ENCODE results near the gene CSK. TPM values are rescaled to one million over a fixed set of nuclear protein-coding genes. Genes with fewer than 3 reads are reported as not detected.

Gene CSK
- total and polyA plus RNA-seq, 2 of the 8 experiments (the other 6 are each of a cell fraction or from before 2014, with no cell fraction given), result 13.7 to 50.2 TPM

- H3K9me3 ChIP-seq (ENCODE audit: insufficient read depth in 2 of 2, low read depth in 1 of 2, low read length in 1 of 2), result no peaks in the 10 kb centered on the region
- H2AFZ ChIP-seq (ENCODE audit: low read length), result no peak overlapping the region
- H3K4ac ChIP-seq (replicated peaks; ENCODE audit: insufficient read length, low read depth, low read length), result no peak overlapping the region
- H2BK20ac ChIP-seq (ENCODE audit: low read length), result no peak overlapping the region
- POLR2A ChIA-PET (ENCODE audit: partially characterized antibody), result interaction anchor here (1.2 to 1.8 kb wide), 4 partner anchors 10 to 25 kb away, joined by 3 to 7 read pairs (median 4); partner anchors contain the start of gene ULK3
- no peak overlapping the region for H2BK5ac ChIP-seq (ENCODE audit: low read depth, low read length)
- no peak overlapping the region for H4K91ac ChIP-seq (replicated peaks; ENCODE audit: insufficient read length, low read length)
- H3K79me2 ChIP-seq (ENCODE audit: control insufficient read depth in 1 of 2, insufficient read depth in 2 of 2, low read length in 2 of 2), result no peaks in the 10 kb centered on the region
- no peak overlapping the region for H2BK12ac ChIP-seq (ENCODE audit: low read depth, low read length)
- no peak overlapping the region for H2BK15ac ChIP-seq (ENCODE audit: low read length)
- WGBS, 2 experiments (ENCODE audit: extremely low coverage in 1 of 2, insufficient coverage in 1 of 2, insufficient read length in 1 of 2, insufficient replicate concordance in 2 of 2, low coverage in 1 of 2, low lambda C conversion rate in 2 of 2, missing lambda C conversion rate in 1 of 2), result 80% methylated on average over 6 of the region's 7 CpGs; no CpG with 5 or more reads in 1 of the 2 experiments
- H4K20me1 ChIP-seq (replicated peaks in 1 of 2; ENCODE audit: control insufficient read depth in 1 of 2, insufficient read depth in 2 of 2, low read length in 2 of 2), result no peaks in the 10 kb centered on the region
- H3K79me1 ChIP-seq (ENCODE audit: low read depth, low read length), result no peaks in the 10 kb centered on the region
- peaks cover 2 to 30% (median 20%) of the 10 kb centered on the region in 4 experiments for H3K27me3 ChIP-seq (replicated peaks in 1 of 4; ENCODE audit: control insufficient read depth in 3 of 4, extremely low read depth in 1 of 4, insufficient read depth in 3 of 4, low read length in 3 of 4)
- no peak overlapping the region for H3K18ac ChIP-seq (ENCODE audit: extremely low read depth, low read length)
- no peaks in the 10 kb centered on the region for H3K36me3 ChIP-seq (ENCODE audit: control insufficient read depth in 2 of 4, insufficient read depth in 4 of 4, low read length in 3 of 4)
- 0 out of 2 replicates have a peak, but pooled peaks cover 4% of the 10 kb centered on the region for H3K23me2 ChIP-seq (ENCODE audit: low read depth, low read length)
- H4K5ac ChIP-seq (ENCODE audit: insufficient read length, low read depth, low read length), result no peak overlapping the region
- H4K8ac ChIP-seq (ENCODE audit: extremely low read depth, insufficient read depth, low read length), result no peak overlapping the region
- no peak overlapping the region for H2AK5ac ChIP-seq (ENCODE audit: low read depth, low read length)
- no peak overlapping the region for H3K9ac ChIP-seq (replicated peaks in 1 of 4; ENCODE audit: extremely low read depth in 1 of 4, low read depth in 3 of 4, low read length in 3 of 4)
- CTCF ChIA-PET (ENCODE audit: partially characterized antibody), result interaction anchor here (0.8 to 15.7 kb wide), 12 partner anchors 8 to 114 kb away, joined by 3 to 135 read pairs (median 6); partner anchors contain the start of gene LMAN1L
- TF ChIP-seq JUND (IDR thresholded peaks at IDR 0.05; ENCODE audit: low read length) (no peak), KDM4A (IDR thresholded peaks at IDR 0.05; ENCODE audit: low read depth, low read length, severe bottlenecking) (no peak), GABPA (IDR thresholded peaks at IDR 0.05; ENCODE audit: borderline replicate concordance, insufficient read depth, low read length) (no peak), YY1 (IDR thresholded peaks at IDR 0.05; ENCODE audit: low read depth, low read length) (no peak), PHF8 (conservative IDR thresholded peaks at IDR 0.05; ENCODE audit: low read depth, low read length) (no peak), POLR2AphosphoS5 (IDR thresholded peaks at IDR 0.05; ENCODE audit: low read depth, low read length) (no peak), TBP (IDR thresholded peaks at IDR 0.05; ENCODE audit: low read depth, low read length) (no peak), CBX8 (IDR thresholded peaks at IDR 0.05; ENCODE audit: borderline replicate concordance, low read depth, low read length) (no peak), MAFK (IDR thresholded peaks at IDR 0.05; ENCODE audit: low read depth, low read length) (no peak), SIX5 (IDR thresholded peaks at IDR 0.05; ENCODE audit: low read depth, low read length) (no peak)
- no peak for FAIRE-seq
- no peak overlapping the region for H3K4me2 ChIP-seq (ENCODE audit: insufficient read depth in 1 of 2, low read depth in 2 of 2, low read length in 2 of 2)
- no peak overlapping the region for H3K23ac ChIP-seq (ENCODE audit: insufficient read length)
- no peak for DNase-seq (ENCODE audit: low read depth in 1 of 2, low spot score in 2 of 2)
- no peak overlapping the region for H2BK120ac ChIP-seq (replicated peaks; ENCODE audit: low read depth, low read length)
- H3K27ac ChIP-seq (ENCODE audit: low read depth, low read length), result no peak overlapping the region
- no peak overlapping the region for H3K4me3 ChIP-seq (ENCODE audit: extremely low read depth in 1 of 4, insufficient read depth in 2 of 4, low read depth in 3 of 4, low read length in 4 of 4)
- peaks cover 0 to 16% (median 6%) of the 10 kb centered on the region in 4 experiments; a peak in 6 of 7 replicates for H3K4me1 ChIP-seq (replicated peaks in 1 of 4; ENCODE audit: control insufficient read depth in 3 of 4, insufficient read depth in 4 of 4, low read length in 3 of 4)
- no peak overlapping the region for H3K56ac ChIP-seq (replicated peaks; ENCODE audit: insufficient read length, low read depth, low read length)
- no peak overlapping the region for H3K14ac ChIP-seq (ENCODE audit: insufficient read length)
Observed at GRCh38 chr15:74821790-74822158, 39.9 kb downstream of the CSK start.
